Occipital lobe (tissue), 2 donors: ENCODE results near the gene GLT6D1. TPM values are rescaled to one million over a fixed set of nuclear protein-coding genes. Genes with fewer than 3 reads are reported as not detected.

ENCODE experiments used
- DNase-seq: peaks from one replicate; lab custom pipeline; 2025; lab: John Stamatoyannopoulos, UW
- total RNA-seq: library from RNA; depleted of rRNA; stranded (reverse); fragments of >200 nt; gene quantifications from one replicate; pipeline ENCODE4 v1.2.3, GENCODE V29; 2014

Gene GLT6D1
- total RNA-seq, 1 donor from 2014 or later: not detected

DNA sequence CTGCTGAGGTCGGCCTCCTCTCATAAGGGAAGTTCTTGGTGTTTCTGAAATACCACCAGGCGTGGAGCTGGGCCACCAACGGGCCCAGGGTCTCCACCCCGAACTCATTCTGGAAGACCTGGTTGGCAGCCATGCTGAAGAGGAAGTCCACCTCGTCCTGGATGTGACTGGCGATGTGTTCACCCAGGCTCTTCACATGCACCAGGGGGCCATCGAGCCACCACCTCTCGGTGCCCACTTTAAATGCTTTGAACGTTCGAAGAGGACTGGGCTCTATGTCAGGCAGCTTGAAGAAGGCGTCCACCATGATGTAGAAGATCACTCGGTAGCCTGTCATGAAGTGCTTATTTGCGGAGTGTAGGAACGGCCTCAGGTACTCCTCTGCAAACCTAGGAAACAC is 15.1 kb downstream of the GLT6D1 start:
- no peak for DNase-seq

DNA sequence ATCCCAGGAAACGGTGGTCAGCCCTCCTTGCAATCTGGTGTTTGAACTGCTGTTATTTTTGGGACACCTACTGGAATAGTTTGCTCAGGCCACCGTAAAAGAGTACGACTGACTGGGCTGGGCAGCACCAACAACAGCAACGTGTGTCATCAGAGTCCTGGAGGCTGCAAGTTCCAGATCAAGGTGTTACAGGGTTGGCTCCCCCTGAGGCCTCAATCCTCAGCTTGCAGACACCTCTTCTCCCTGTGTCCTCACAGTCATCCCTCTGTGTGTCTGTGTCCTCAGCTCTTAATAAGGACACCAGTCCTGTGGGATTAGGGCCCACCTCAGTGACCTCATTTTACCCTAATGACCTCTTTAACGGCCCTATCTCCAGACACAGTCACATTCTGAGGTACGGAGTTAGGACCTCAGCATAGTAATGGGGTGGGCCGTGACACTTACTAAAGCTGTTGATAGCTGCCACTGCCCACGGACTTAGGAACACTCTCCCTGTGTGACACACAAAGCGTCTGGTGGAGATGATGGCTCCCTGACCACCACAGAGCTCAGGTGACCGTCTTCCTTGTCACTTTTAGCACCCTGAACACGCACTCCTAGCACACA is 16.8 kb downstream of the GLT6D1 start:
- no peak for DNase-seq

DNA sequence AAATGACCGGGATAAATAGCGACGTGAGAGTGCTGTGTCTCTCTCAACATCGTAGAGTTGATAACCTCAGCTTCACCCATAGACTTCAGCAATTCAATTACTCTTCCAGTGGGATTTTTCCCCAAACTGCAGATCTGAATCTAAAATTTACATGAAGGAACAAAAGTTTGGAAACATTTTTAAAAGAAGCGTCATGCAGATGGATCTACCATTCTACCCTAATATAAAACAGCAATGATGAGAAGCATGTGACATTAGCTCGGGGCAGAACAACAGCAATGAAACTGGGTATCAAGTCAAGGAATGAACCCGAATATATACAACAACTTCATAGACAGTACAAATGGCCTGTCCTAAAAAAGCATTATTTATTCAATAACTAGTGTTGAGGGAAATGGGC is 18.8 kb downstream of the GLT6D1 start:
- DNase-seq: no peak

DNA sequence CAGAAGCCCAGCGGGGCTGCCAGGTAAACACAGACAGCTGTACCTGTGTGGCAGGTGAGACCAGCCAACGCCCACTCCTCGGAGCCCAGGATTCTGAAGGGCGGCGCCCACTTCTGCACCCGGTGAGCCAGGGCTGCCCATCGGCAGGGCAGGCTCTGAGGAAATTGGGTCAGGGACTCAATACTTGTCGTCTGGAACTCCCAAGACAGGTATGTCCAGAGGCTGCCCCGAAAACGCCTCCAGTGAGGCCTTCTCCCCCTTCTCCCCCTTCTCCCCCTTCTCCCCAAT is 19.8 kb downstream of the GLT6D1 start:
- DNase-seq: no peak

DNA sequence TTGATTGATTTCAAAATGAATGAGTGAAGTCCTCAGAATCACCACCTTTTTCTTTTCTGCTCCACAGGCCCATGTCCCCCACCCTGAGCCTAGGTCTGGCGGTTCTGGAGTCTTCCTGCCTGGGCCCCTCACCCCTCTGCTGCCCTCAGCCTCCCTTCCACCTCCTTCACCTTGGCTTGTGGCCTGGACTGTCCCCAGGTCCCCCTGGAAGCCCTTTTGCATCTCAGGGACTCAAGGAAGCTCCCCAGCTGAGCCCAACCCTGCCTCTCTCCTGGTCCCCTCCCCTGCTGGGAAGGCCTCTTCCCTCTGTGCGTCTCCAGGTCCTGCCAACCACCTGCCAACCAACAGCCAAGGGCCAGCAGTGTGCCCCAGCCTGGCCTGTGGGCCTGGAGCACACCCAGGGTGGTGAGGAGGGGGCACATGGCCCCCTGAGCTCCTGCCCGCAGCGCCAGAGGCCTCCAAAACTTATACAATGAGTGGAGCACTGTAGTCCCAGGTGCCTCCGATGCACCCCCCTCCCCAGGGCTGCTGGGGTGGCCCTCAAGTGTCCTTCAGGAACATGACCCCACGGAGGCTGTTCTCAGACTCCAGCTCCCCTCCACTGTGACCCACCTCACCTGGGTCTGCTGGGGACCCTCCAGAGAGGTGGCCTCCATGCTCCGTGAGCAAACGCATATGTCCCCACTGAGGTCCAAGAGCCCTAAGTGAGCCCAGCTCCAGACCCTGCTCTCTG is 20.3 kb downstream of the GLT6D1 start:
- no peak for DNase-seq

DNA sequence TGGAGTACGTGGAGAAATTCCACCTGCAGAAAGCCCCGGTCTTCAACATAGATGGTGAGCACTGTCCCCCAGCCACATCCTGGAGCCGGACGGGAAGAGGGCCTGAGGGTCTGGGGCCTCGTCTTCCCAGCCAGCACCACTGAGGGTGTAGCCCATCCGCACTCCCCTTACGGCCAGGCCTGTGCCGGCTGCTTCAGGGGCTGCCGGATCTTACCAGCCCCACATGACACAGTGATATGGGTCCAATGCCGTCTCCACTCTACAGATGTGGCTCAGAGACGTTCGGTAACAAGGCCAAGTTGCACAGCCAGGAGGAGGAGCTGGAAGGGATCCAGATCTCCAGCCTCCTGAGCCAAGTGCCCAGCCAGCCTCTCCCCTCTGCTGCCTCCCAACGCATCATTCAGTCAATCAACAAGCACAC is 21.3 kb downstream of the GLT6D1 start:
- DNase-seq: no peak

DNA sequence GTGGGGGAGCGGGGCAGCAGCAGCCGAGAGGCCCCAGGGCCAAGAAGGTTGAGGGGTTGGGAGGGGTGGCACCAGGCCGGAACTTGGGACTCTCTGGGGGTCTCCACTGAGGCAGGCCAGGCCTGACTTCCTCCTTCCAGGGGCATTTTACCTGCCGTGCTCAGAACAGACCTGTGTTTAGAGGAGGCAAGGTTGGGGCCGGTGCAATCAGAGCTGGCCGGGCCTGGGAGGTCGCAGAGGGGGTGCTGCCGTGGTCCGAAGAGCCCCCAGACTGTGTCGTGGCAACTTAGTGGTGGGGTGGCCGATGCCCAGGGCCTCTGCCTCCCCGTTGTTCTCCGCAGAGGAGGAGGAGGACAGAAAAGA is 21.8 kb downstream of the GLT6D1 start:
- DNase-seq: no peak

DNA sequence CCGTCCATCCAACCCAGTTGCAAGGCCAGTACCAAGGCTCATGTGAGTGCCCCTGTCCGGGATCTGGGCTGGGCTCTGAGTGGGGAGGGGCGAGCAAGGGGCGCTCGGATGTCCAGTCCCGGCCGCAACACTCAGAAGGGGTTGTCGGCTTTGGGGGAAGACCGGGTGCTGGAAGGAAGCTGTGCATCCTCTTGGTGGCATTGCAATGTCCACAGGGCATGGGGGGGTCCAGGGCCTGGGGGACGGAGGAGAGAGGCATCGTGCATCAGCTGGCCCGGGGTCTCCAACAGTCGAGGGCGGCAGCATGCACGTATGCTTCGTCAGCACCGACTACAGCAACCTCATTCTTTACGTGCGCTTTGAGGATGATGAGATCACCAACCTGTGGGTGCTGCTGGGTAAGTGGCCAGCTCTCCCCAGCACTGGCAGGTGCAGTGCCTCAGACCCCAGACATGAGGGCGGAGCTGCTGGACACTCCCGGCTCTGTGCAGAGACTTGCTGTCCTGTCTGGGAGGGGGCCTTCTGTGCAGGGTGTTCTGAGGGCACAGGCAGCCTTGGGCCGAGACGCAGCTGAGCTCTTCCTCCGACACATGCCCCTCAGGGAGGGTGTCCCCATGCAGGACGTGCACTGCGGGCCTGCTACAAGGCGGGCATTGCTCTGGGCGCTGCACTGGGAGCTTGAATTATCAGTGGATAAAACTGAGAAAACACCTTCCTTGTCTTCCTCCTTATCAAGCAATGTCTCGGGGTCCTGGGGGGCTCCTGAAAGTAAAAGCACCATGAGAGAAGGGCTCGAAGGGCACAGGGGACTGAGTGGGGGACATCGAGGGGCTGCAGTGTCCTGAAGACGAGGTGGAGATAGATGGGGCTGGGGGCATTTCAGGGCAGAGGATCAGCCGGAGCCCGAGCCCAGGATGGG is 22.5 kb downstream of the GLT6D1 start:
- no peak for DNase-seq

DNA sequence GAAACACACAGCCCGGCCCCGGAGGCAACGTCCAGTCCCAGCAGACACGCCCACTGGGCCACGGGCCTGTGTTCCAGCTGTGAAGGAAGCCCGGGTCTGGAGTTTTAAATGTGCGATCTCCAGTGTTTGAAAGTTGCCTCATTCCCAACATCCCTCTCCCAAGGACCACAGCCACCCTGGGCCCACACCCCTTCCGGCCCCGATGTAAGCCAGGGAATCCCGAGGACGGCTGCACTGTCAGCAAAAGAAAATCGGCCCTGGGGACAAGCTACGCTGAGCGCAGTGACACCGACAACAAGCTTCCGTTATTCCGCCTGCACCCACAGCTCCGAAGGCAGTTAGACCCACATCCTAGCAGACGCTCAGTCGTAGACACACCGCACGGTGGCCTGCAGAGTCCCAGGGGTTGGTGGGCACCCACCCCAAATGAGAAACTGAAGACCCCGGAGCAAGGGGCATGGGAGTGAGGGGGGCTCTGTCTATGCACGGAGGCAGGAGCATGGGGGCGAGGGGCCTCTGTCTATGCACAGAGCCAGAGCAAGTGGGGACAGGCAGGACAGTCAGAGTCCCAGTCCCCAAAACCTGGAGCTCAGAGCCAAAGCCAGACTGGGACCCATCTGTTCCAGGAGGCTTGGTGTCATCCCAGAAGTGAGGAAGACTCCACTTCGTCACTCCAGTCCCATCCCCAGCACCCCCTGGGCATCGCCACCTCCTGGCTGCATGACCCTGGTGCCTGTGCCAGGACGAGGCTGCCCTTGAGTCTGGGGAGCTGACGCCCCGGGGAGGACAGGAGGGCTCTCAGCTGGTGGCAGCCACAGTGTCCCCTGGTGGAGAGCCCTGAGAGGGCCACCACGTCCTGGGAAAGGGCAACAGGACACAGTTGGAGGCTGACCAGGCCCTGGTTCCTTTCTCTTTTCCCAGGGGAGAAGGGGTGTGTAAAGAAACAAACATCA is 23.4 kb downstream of the GLT6D1 start:
- no peak for DNase-seq

DNA sequence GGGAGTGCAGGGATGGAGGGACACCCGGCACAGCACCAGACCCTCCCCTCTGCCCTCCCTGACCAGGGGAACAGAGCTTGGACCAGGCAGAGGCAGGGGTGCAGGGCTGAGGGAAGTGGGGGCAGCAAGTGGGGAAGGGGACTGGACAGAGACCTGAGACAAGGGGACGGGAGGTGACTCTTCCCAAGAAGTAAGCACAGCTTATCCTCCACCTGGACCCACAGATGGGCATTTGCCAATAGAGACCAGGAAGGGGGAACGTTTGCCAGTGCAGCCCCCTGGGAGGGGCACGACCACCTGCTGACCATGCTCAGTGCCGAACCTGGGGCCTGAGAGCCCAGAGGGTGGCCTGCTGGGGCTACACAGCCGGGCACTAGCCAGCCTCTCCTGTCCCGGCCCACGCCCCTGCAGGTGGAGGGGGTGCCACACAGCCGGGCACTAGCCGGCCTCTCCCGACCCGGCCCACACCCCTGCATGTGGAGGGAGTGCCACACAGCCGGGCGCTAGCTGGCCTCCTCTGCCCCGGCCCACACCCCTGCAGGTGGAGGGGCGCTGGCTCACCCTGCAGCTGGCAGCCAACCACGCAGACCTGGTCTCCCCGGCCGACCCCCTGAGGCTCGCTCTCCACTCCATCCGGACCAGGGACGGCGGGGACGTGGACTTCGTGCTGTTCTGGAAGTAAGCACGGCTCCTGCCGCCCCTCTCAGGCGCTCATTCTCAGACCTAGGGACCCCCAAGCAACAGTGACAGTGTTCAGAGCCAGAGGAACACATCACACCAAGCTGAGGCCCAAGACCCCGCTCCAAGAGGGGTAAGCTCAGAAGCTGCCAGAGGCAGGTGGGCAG is 24.3 kb downstream of the GLT6D1 start:
- DNase-seq: no peak

DNA sequence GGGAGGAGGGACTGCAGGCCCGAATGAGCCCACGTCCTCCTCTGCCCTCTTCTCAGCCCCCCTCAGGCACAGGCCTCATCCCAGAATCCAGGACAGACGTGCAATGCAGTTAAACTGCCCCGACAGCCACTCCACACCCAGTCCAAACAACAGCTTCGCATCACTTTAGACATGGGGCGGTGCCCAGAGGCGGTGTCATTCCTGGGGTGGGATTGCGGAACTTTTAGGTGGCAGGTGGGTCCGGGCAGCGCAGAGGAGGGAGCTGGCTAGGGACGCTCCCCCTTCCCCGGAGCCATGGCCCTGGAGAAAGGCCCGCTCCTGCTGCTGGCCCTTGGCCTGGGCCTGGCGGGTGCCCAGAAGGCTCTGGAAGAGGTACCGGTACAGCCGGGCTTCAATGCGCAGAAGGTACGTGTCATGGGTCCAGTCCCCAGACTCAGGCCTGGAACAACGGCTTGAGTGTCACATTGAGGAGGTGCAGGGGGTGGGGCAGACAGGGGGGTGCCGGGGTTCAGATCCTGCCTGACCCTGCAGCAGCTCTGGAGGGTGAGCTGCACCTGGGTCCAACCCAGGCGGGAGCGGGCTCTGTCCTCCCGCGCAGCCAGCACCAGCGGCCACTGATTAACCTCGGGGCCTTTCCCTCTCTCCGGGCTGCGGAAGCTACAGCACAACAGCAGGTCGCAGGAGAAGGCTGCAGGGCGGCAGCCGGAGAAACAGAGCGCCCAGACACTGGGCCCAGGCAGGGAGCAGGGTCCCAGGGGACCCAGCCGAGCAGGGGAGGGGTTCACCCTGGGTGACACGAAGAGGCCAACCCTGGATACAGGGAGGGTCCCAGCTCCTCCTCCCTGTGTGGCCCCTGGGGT is 25.2 kb downstream of the GLT6D1 start:
- no peak for DNase-seq

DNA sequence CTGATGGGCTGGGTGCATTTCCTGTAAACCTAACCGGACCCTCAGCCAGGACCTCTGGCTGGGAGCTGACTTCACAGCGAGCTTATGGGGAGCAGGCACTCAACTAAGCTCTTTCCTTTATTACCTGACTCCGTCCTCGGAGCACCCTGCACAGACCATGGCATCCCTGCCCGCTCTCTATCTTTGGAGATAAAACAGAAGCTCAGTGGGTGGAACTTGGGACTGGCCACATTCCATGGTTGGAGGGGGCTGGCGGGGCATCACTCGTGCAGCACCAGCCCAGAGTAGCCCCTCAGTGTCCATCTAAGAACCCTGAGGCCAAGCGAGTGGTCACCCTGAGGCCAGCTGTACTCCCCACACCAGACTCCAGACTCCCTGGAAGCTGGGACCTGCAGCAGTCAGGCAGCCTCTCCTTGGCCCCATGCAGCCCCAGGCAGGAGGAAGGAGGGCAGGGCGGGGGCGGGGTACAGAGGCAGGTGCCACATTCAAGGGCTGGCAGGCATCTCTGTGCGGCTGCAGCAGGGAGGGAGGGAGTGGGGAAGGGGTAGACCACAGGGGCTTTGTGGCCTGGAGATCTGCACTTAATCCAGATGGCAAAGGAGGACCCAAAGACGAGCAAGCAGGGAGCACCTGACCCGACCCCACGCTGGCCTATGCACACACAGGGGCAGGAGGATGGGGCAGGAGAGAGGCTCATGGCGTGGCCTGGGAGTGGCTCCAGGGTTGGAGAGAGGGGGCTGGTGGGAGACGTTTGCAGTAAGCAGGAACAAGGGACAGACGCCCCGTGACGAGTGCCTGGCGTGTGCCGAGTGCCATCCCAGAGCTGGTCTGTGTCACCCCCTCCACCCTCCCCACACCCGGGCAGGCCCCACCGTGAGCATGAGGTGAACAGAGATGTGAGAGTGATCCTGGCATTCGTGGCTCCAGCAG is 26.1 kb downstream of the GLT6D1 start:
- no peak for DNase-seq

DNA sequence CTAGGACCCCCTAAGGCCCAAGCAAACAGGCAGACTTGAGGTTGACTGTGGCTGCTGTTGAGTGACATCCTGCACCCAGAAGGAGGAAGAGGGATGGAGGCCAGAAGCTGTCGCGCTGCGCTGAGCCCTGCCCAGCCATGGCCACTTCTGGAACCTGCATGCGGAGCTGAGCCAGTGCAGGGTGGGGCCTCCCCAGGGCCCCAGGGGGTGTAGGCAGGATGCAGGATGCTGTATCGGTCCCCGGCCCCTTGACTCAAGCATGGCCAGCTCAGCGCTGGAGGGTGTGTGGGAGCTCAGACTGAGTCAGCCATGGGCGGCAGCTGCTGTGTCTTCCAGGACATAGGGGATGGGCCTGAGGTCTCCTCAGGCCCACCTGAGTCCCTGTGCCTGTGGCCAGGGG is 26.9 kb downstream of the GLT6D1 start:
- DNase-seq: no peak

DNA sequence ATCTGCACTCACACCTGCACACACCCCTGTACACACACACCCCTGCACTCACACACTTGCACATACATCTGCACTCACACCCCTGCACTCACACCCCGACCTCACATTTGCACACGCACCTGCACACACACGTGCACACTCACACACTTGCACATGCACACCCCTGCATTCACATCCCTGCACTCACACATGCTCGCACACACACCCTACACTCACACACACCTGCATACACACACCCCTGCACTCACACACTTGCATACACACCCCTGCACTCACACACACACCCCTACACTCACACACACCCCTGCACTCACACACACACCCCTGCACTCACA is 27.5 kb downstream of the GLT6D1 start:
- DNase-seq: no peak

DNA sequence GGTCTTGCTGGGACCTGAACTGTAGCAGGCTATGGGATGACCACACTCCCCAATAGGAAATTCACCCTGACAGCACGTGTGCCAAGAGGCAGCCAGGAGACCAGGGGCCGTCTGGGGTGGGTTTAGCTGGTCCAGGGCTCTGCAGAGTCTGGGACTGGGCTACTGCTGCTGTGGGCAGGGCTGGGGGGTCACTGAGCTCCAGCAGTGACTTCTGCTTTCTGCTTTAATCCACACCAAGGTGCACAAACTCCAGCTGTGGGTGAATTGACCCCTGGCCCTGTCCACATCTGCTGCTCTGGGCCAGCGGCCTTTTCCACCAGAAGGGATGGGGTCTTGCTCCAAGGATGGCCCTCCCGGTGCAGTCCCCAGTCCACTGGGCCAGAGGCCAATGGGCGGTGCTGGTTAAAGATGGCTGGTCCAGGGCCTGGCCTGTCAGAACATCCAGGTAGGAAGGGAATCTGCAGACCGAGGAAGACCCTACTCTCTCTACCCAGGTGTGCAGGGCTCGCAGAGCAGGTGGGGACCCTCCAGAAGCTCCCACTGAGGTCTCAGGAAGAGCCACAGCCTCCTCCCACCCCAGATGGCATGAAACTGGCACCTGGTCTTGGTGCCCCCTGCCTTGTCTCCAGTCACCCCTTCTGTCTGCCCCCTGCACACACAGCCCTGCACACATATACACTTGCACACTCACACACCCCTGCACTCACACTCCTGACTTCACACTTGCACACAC is 28.0 kb downstream of the GLT6D1 start:
- no peak for DNase-seq

DNA sequence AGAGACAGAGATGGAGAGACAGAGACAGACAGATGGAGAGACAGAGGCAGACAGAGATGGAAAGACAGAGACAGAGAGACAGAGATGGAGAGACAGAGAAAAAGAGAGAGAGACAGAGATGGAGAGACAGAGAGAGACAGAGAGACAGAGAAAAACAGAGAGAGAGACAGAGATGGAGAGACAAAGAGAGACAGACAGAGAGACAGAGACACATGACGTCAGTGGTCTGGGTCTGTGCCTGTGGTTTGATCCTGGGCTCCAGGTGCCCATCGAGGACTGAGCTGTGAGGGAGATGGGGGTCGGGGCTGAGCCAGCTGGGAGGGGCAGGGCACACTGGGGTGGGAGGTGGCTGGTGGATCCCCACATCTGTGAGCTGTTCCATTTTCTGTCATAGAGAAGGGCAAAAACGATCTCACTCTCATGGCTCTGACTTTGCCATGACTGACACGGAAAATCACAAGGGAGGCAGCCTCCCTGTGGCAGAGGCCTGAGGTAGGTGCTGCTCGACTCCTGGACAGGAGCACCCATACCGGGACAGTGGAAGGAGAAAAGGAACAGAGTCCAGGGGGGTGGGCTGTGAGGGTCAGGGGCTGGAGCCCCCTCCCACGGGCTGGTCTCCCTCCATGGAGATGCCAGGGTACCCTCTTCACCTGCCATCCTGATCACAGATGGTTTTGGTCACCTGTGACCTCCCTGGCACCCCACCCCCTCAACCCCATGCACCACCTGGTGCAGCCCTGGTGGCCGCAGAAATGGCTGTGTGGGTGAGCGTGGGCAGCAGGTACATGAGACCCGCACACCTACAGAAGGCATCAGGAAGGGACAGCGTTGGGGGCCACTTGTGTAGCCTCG is 28.8 kb downstream of the GLT6D1 start:
- no peak for DNase-seq

DNA sequence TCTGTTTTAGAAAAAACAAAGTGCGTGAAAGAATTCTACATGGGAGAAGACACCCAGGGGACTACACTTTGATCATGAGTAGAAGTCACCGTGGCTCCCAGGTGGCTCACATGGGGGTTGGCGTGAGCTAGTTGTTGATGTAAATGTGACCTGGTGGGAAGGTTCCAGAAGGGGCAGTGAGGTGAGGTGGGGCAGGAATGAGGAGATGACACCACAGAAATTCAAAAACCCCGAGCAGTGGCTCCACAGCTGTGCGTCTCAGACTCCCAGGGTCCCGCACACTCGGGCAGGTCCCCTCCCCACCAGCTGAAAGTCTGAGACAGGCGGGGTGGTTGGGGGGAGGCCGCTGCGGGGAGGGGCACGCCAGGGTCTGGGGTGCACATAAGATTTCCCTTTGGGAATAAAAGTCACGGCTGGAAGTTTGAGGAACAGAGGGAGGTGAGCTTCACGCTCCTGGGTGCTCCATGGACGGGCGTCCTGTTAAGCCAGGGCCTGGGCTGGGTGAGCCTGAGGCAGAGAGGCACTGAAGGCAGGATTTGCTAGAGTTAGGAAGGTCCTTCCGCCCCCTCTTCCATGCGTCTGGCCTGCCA is 29.9 kb downstream of the GLT6D1 start:
- DNase-seq: no peak
